ENCODE results near the gene CBS.
"Not testable (repeated sequence)": the region's sequence is repeated elsewhere in the genome, so short reads cannot be mapped to it uniquely, and the experiment has no call there.

CBS gene

GRCh38 chr21:43023175-43023574 is 52.5 kb downstream of the CBS start:
- no peak for FAIRE-seq

- no peak for FAIRE-seq
These were observed 53.7 kb downstream of the CBS start for GRCh38 chr21:43021756-43022600.

DNA sequence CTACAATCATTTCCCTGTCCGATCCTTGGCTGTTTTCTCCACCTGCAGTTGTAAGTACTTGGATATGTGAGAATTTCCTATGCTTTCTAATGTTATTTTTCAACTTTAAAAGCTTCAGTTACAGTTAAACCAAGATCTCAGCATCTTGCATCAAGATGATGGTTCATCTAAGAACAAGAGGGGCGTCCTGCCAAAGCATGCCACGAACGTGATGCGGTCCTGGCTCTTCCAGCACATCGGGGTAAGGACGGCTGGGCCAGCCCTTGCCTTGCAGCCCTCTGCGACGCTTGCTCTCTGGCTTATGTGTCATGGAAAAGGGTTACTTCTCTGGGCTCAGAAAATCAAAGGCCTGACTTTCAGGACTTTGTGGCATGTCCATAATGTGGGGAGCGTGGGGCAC is 54.4 kb downstream of the CBS start:
- FAIRE-seq, result no peak

DNA sequence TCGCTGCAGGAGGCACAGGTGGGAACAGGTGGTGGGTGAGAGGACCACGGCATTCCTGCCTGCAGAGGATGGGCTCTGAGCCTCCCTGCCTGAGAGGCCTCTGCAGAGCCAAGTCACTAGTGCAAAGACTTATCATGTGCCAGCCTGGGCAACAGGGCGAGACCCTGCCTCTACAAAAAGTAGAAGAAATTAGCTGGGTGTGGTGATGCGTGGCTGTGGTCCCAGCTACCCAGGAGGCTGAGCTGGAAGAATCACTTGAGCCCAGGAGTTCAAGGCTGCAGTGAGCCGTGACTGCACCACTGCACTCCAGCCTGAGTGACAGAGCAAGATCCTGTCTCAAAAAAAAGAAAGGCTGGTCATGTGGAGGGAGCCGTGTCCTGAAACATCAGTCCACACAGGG is 54.9 kb downstream of the CBS start:
- no peak for FAIRE-seq

- no peak for FAIRE-seq
These were observed 55.5 kb downstream of the CBS start for GRCh38 chr21:43020177-43020576.

DNA sequence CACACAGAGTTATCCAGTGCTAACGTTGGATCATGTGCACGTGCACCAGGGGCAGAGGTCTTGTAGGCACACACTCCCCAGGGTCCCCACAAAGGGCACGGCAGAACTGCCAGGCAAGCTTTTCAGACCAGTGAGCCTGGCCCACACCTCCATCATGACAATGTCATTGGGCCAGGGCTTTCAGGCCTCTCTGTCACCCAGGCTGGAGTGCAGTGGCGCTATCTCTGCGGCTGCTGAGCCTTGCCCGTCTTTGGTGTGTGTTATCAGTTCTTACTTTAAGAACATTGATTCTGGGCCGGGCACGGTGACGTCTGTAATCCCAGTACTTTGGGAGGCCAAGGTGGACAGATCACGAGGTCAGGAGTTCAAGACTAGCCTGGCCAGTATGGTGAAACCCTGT is 57.1 kb downstream of the CBS start:
- FAIRE-seq, result no peak

DNA sequence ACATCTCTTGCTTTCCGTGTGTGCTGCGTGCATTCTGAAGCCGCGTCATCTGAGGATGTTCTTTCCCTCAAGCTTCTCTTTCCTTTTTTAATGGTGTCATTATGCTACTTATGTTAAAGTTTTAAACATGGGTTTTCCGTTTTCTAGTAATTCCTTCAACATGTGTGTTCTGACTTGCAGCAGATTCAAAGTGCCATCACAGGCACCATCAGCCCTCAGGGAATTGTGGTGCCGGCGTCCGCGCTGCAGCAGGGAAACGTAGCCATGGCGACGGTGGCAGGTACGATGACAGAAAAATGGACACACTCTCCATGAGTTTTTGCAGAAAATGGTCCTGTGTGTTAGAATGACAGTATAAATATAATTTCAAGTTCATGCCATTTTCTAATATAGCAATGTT is 58.9 kb downstream of the CBS start:
- FAIRE-seq, result no peak

- FAIRE-seq, result no peak
These were observed 59.6 kb downstream of the CBS start for GRCh38 chr21:43015906-43016540.

DNA sequence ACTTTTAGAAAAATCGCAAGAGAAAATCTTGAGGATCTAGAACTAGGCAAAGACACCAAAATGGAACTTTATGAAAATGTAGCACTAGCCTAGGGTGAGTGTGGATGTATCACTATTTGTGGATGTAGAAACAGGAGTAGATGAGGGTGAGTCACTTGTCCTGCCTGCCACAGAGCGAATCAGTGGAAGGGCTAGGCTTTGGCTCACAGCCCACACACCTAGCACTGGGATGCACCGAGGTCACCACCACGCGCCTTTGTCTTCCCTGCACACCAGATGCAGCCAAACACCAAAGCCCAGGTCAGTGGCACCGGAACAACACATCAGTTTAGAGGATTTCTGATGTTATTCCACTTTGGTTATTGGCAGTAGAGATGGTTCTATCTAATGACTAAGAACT is 63.0 kb downstream of the CBS start:
- FAIRE-seq, result no peak

- no peak for FAIRE-seq
These were observed 68.8 kb downstream of the CBS start for GRCh38 chr21:43006874-43007208.

DNA sequence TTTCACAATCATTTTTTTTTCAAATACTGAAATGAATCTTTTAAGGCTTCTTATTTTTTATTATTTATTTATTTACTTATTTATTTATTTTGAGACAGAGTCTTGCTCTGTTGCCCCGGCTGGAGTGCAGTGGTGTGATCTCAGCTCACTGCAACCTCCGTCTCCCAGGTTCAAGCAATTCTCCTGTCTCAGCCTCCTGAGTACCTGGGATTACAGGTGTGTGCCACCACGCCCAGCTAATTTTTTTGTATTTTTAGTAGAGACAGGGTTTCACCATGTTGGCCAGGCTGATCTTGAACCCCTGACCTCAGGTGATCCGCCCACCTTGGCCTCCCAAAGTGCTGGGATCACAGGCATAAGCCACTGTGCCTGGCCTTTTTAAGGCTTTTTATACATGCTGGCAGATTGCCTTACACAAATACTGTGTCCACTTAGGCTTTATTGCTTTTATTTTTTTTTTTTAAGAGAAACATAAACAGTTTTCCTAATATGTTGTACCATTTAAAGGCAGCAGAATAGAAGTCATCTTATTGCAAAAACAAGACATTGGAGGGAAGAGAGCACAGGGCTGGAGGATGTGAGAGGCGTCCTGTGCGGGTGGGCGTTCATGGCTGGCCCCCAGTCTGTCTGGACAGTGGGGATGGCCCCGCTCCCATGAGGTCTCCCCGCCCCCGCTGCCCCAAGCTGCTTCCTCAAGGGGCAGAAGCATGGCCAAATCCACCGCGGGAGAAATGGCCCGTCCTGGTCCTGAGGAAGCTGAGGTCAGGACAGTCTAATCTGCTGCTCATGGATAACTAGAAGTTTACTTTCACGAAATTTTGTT is 69.4 kb downstream of the CBS start:
- not testable (repeated sequence) for FAIRE-seq

DNA sequence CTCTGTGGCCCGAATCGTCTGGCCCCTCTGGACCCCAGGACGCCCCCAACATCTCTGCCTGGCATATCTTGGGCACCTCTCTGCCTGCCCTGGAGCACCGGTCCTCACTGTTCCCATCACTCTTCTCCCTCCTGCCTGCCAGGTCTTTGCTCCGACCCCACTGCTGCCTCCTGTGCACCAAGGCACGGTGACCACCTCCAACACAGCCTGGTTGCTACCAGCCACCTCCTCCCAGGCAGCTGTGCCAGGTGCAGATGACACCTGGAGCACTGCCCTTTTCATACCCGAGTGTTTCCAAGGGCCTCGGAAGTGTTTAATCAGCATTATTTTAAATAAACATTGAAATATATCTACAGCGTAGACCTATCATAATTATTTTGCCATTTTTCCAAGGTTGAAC is 70.0 kb downstream of the CBS start:
- FAIRE-seq, result no peak

DNA sequence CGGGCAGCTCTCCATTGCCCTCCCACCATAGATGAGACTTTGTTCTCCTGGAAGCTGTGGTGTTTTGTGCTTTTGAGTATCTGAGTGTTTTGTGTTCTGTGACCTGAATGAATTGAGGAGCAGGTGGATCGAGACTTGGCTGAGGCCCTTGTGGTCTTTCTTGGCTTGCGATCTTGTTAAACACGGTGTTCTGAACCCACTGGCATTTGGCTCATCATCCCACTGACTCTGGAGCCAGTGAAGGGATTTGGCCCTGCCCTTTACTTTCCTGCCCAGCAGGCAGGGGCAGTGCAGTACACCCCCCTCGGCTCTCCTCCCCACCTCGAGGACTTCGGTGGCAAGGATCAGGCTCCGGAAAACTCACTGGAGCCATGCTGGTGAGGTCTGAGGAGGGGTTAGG is 70.7 kb downstream of the CBS start:
- no peak for FAIRE-seq

Measured in TTC549 (cell line).